HG03060 (cell line): ENCODE results near the gene DEFB129.
"Not testable (repeated sequence)": the region's sequence is repeated elsewhere in the genome, so short reads cannot be mapped to it uniquely, and the experiment has no call there.

Source experiments
- ATAC-seq: cut with Tn5 transposase; IDR thresholded peaks from one replicate; pipeline ENCODE4 v1.9.1; 2021; ENCODE audit warnings: low read depth, moderate number of reproducible peaks; ENCODE audit not compliant: unreplicated experiment

DEFB129 gene, protein sequence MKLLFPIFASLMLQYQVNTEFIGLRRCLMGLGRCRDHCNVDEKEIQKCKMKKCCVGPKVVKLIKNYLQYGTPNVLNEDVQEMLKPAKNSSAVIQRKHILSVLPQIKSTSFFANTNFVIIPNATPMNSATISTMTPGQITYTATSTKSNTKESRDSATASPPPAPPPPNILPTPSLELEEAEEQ

DNA sequence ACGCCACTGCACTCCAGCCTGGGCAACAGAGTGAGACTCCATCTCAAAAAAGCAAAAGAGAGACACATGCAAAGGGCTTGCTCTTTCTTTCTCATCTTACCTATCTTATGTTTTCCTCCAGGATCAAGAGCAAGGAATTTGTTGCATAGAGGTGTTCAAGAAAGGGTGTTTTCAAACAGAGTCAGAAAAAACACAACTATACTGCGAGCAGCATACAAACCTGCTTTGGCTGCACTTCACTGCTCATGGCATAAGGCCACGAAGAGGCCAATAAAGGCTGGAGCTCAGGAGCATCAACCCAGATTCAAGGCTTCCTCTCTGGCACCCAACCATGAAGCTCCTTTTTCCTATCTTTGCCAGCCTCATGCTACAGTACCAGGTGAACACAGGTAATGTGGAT lies at the start of gene DEFB129:
TSS of gene DEFB129 (plus strand) at position 301 of the 400 bp plus-strand sequence. CDS start at position 332, 31 bp downstream.
- ATAC-seq, result no peak

DNA sequence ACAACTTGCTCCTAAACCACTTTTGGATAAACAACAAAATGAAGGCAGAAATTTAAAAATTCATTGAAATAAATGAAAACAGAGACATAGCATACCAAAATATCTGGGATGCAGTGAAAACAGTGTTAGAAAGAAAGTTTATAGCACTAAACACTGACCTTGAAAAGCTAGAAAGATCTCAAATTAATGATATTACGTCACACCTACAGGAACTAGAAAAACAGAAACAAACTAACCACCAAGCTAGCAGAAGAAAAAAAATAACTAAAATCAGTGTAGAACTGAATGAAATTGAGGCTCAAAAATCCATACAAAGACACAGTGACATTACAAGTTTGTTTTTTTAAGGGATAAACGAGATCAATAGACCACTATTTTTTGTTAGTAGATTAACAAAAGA lies 42.8 kb upstream of the DEFB129 start:
- ATAC-seq, result no peak

DNA sequence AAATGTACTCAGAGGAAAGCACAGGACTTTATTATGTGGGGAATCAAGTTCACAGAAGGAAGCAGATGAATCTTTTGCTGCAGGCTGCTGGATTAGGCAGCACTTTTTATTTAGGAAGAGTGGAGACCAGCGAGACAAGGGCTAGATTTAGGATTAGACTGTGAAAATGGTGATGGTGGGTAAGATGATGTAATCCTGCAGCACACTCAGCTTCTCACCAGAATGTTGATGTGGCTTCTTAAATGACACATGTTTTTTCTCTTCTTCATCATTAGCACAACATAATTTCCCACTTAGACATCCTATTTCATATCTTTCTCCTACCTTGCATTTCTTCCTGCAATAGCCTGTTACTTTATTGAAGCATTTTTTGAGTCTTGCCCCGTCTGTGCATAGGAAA lies 39.3 kb upstream of the DEFB129 start:
- ATAC-seq, result no peak

DNA sequence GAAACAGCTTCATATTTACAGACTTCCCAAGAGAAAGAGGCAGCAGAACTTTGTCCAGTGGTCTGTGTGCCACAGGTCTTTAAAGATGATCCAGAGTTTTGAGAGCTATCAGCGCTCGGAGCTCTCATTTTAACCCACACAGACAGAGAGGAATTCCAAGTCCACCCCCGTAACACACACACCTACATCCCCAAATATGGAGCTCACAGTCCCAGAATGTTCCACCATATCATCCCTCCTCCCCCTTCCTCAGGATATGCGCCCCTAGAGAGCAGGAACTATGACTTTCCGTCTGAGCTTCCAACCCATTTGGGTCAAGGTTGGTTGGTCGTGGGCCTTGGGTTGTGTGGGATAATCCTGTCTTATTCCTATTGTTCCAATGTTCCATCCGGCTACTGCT lies 37.4 kb upstream of the DEFB129 start, which contains the start of gene DEFB128:
TSS of gene DEFB128 (minus strand) at position 101 of the 400 bp plus-strand sequence. CDS start at position 13, 88 bp downstream.
- no peak for ATAC-seq

DNA sequence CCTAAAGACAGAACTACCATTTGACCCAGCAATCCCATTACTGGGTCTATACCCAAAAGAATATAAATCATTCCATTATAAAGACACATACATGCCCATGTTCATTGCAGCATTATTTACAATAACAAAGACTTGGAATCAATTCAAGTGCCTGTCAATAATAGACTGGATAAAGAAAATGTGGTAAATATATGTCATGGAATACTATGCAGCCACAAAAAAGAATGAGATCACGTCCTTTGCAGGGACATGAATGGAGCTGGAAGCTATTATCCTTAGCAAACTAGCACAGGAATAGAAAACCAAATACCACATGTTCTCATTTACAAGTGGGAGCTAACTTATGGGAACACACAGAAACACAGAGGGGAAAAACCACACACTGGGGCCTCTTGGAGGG lies 28.8 kb upstream of the DEFB129 start:
- no peak for ATAC-seq

DNA sequence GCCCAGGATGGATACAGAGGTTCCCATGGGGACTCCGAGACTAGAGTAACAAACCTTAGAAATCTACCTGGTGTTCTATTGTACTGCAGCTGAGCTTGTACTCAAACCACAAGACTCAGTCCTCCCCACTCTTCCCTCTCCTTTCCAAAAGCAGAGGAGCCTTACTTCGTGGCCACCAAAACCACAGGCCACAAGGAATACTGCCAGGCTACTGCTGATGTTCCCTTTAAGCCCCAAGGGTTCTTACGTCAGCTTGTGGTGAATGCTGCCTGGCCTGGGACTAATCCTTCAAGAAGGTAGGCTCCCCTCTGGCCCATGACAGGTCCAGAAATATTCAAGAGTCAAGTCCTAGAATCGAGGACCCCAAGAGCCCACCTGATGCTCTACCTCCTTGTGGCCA lies 27.1 kb upstream of the DEFB129 start:
- no peak for ATAC-seq

DNA sequence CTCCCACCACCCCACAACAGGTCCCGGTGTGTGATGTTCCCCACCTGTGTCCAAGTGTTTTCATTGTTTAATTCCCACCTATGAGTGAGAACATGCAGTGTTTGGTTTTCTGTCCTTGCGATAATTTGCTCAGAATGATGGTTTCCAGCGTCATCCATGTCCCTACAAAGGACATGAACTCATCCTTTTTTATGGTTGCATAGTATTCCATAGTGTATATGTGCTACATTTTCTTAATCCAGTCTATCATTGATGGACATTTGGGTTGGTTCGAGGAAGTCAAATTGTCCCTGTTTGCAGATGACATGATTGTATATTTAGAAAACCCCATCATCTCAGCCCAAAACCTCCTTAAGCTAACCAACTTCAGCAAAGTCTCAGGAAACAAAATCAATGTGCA lies 23.4 kb upstream of the DEFB129 start:
- not testable (repeated sequence) for ATAC-seq

DNA sequence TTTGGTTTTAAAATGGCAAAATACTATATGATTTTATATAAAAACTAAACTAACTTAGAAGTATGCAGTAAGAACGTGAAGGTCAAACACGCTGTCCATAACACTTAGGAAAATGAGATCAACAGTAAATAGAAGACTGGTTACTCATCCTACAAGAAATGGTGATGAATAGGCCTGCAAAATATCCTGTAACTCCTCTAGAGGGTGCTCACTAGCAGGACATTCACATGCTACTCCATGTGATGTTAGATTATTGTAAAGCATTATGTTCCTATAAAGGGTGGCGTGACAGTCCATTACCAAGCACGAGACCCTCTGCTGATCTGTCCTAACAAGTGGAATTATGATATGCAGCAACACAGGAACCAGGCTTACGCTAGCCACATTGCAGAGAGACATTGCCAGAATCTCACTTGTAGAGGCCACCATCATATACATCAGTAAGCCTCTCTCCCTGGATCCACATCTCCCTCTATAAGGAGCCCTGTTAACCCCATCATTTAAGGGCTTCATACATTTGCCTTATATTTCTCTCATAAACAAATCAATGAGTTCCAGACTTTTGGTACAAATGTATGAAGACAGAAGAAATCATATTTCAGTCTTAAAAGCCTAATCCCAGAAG lies 18.0 kb upstream of the DEFB129 start:
- no peak for ATAC-seq

DNA sequence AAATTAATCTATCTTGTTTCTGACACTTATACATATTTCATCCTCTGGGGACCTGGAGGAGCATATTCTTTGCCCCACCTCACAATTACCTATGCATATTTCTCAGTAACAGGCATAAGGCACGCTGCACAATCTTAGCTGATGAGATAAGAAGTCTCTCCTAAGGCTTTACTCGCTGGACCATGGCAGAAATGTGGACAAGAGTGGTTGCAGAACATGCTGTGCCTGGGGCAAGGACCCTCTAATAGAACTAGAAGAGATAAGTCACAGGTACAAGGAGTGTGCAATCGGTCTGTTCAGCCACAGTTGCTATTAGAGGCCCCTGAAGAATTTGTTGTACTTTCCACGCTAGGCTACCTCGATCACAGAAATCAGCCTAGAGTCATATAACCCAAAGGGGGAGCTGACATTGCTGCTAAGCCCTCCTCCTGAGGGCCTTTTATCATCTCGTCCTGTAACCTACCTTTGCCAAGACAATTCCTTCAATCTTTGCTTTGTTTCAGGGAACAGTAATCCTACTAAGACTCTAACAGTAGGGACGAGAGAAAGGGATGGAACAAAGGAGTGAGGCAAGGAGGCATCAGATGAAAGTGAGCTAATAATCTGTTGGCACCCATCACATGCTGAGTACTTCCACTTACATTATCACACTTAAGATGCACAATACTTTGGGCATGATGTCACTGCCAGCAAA lies 16.1 kb upstream of the DEFB129 start:
- no peak for ATAC-seq

DNA sequence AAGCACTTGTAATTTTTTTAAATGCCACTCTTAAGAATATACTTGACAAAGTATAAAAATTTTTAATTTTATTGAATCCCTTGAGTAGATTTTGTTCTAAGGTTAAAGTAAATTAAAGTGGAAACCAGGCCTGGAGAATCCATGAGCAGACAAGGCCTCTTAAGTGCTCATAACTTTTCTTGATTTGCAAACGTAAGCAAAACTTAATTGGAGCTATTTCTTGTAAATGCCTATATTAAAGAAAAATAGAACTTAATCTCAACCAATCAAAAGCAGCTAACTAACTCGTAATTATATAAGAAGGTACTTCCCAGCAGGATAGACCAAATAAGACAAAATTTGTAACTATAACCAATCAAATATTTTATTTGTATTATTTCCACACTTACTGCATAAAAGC lies 12.7 kb upstream of the DEFB129 start:
- ATAC-seq, result no peak

DNA sequence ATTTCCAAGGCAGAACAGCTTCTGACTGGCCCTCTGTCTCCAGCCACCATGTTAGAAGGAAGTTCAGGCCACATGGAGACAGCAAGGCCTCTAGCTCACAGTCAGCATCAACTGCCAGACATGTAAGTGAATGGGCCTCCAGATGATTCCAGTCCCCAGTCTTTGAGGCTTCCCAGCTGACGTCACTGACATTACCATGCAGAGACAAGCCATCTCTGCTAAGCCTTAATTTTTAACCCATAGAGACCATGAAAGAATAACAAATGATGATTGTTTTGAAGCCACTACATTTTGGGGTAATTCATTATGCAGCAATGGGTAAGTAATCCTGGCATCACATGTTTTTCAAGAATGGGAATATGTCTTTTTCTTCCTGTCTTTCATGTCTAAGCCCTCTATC lies 11.3 kb upstream of the DEFB129 start:
- no peak for ATAC-seq

DNA sequence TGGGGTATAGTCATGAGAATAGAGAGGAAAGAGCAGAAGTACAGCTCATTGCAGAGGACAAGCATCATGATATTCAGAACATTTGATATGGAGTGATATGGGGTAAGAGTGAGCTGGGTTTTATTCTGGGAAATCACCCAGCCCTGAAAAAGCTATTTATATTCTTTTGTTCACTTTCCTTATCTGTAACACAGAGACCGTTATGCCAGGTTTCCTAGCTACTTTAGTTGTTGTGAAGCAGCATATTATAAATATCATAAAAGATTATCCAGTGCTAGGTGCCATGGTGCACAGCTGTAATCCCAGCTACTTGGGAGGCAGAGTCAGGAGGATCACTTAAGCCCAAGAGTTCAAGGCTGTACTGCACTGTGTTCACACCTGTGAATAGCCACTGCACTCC lies 9.8 kb upstream of the DEFB129 start:
- no peak for ATAC-seq

DNA sequence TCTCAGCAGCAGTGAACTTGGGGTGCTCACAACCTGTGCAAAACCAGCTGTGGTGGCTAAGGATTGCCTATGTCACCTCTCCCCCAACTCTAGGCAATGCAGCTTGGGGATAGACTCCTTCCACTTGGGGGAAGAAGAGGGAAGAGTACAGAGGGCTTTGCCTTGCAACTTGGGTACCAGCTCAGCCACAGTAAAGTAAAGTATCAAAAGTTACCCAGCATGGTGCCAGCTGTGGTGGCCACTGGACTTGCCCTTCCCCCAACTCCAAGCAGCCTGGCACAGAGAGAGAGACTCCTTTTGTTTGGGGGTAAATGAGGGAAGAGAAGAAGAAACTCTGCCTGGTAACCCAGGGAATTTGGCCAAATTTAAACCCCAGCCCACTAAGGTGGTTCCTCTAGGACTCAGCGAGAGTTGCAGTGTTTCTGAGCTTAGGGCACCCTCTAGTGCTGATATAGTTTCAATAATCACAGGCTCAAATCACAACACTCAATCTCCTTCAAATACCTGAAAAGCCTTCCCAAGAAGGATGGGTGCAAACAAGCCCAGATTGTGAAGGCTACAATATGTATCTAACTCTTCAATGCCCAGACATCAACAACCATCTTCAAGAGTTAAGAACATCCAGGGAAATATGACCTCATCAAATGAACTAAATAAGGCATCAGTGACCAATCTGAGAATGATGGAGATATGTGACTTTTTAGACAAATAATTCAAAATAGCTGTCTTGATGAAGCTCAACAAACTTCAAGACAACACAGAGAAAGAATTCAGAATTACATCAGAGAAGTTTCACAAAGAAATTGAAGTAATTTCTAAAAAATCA lies 7.6 kb upstream of the DEFB129 start:
- no peak for ATAC-seq

DNA sequence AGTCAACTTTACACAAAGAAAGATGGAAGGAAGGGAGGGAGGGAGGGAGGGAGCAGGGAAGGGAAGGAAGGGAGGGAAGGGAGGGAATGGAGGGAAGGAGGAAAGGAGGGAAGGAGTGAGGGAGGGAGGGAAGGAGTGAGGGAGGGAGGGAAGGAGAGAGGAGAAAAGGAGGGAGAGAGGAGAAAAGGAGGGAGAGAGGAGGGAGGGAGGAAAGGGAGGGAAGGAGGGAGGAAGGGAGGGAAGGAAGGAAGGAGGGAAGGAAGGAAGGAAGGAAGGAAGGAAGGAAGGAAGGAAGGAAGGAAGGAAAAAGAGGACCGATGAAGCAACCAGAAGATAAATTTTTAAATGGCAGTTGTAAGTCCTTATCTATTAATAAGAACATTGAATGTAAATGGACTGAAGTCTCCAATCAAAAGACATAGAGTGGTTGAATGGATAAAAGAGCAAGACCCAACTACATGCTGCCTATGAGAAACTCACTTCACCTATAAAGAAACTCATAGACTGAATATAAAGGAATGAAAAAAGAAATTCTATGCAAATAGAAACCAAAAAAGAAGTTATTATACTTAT lies 5.7 kb upstream of the DEFB129 start:
- no peak for ATAC-seq

DNA sequence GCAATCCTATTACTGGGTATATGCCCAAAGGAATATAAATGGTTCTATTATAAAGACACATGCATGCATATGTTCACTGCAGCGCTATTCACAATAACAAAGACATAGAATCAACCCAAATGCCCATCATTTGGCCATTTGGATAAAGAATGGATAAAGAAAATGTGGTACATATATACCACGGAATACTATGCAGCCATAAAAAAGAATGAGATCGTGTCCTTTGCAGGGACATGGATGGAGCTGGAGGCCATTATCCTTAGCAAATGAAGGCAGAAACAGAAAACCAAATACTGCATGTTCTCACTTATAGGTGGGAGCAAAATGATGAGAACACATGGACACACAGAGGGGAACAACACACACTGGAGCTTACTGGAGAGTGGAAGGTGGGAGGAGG lies 1.2 kb upstream of the DEFB129 start:
- not testable (repeated sequence) for ATAC-seq

DNA sequence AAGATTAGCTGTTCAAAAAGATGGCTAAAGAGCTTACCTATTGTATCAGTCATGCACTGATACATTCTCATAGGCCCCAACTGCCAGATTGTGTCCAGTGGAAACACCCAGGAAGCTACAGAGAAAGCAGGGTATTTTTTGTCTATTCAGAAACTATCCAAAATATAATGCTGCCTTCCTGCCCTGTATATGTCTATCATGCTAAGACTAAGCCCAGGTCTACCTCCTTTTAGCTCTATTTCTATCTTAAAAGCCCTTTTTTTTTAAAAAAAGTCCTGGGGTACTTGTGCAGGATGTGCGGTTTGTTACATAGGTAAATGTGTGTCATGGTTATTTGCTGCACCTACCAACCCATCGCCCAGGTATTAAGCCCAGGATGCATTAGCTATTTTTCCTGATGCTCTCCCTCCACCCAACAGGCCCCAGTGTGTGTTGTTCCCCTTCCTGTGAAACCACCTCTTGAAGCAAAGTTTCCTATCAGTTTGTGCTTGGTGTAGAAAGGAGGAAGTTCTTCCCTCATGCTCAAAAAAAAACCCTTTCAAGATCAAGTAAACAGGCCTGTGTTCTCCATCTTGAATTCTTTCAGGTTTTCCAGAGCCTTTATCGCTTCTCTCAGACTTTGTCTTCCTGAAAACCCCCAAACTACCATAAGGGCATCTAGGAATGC lies 514 bp downstream of the DEFB129 start:
- ATAC-seq, result no peak

DNA sequence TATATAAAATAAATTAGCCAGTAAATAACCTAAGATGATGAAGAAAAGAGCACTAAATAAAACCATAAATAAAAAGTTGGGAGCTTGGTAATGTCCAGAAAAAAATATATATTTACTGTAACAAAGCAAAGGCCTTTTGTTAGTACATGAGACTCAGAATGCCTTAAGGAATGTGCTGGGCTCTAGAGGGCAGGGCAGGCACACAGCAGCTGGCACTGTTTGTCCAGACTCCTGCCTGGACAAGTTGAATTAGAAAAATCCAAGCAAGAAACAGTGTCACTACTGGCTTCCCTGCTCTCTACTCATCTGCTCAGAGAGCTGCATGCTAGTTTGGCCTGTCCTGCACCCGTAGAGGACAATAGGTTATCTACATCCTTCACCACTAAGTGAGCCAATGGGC lies 8.8 kb downstream of the DEFB129 start:
- no peak for ATAC-seq

DNA sequence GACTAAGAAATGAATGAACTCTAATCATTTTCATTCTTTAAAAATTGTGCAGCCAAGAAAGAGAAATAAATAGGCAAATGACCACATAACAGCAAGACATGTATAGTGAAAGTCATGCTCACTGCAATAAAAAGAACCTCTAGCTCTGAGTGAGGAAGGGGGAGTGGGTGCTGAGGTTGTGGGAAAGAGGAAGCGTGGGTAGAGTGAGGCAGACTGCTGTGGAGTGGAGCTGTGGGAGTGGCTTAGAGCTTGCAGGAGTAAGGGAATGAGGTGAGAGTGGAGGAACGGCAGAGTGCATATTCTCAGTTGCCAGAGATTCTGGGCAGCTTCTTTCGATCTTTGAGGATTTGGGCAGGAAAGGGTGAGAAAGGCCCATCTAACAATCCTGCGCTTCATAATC lies 10.4 kb downstream of the DEFB129 start:
- ATAC-seq, result no peak

DNA sequence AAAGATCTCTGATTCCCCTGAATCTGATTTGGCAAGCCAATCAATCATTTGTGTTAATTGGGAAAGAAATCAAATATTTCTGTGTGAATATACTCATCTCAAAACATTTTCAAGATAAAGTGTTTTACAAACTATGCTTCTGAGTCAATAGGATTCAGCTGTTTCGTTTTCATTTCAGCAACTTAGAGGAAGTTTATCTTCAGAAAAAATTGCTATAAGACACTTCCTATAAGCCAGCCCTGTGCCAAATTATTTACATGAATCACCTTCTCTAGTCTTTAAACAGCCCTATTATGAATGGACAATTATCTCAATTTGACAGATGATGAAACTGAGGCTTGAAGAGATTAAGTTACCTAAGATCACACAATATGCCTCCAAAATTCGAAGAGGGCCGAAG lies 10.9 kb downstream of the DEFB129 start:
- ATAC-seq, result no peak

DNA sequence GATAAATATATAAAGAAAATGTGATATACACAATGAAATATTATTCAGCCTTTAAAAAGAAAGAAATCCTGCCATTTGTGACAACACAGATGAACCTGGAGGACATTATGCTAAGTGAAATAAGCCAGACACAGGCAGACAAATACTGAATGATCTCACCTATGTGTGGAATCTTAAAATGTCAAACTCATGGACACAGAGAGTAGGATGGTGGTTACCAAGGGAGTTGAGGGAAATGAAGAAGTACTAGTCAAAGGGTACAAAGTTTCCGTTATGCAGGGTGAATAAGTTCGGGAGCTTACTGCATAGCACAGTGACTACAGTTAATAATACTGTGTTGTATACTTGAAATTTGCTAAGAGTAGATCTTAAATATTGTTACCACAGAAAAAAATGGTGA lies 15.8 kb downstream of the DEFB129 start:
- ATAC-seq, result no peak
